NT2/D1 (cell line): ENCODE measurements around the gene CFAP410.
"Not testable (repeated sequence)": the region's sequence is repeated elsewhere in the genome, so short reads cannot be mapped to it uniquely, and the experiment has no call there.

Source experiments
- DNase-seq: peaks from one replicate; pipeline ENCODE4 v3.0.0-alpha.2; 2011; ENCODE audit warnings: low read depth, low spot score
- H3K27me3 ChIP-seq: 2 replicates; pipeline ENCODE4 v1.6.0; 2011; ENCODE audit warnings: mild to moderate bottlenecking; ENCODE audit not compliant: insufficient read length, insufficient read depth
- H3K36me3 ChIP-seq: 2 replicates; pipeline ENCODE4 v1.6.1; 2011; ENCODE audit warnings: mild to moderate bottlenecking, low read length, mixed read lengths; ENCODE audit not compliant: insufficient read depth, insufficient read length
- H3K4me1 ChIP-seq: 2 replicates; pipeline ENCODE4 v1.5.1; 2011; ENCODE audit not compliant: insufficient read depth, insufficient read length
- H3K4me3 ChIP-seq: 2 replicates; pipeline ENCODE4 v1.5.1; 2011; ENCODE audit warnings: low read depth; ENCODE audit not compliant: insufficient read length
- H3K9ac ChIP-seq: 2 replicates; pipeline ENCODE4 v1.6.0; 2011; ENCODE audit warnings: low read depth; ENCODE audit not compliant: insufficient read length
- H3K9me3 ChIP-seq: 2 replicates; pipeline ENCODE4 v1.5.1; 2011; ENCODE audit warnings: mild to moderate bottlenecking, low read length; ENCODE audit not compliant: insufficient read depth
- SUZ12 ChIP-seq: IDR thresholded peaks from 2 replicates; pipeline ENCODE4 v1.6.1; 2011; ENCODE audit not compliant: insufficient read length, insufficient read depth; ENCODE audit errors: extremely low read depth
- YY1 ChIP-seq: IDR thresholded peaks from 2 replicates; pipeline ENCODE4 v1.6.1; 2011; ENCODE audit not compliant: insufficient read length, insufficient read depth
- ZNF274 ChIP-seq: IDR thresholded peaks from 2 replicates; pipeline ENCODE4 v1.6.1; 2011; ENCODE audit warnings: mild to moderate bottlenecking, low read depth, low read length

CFAP410 gene

DNA sequence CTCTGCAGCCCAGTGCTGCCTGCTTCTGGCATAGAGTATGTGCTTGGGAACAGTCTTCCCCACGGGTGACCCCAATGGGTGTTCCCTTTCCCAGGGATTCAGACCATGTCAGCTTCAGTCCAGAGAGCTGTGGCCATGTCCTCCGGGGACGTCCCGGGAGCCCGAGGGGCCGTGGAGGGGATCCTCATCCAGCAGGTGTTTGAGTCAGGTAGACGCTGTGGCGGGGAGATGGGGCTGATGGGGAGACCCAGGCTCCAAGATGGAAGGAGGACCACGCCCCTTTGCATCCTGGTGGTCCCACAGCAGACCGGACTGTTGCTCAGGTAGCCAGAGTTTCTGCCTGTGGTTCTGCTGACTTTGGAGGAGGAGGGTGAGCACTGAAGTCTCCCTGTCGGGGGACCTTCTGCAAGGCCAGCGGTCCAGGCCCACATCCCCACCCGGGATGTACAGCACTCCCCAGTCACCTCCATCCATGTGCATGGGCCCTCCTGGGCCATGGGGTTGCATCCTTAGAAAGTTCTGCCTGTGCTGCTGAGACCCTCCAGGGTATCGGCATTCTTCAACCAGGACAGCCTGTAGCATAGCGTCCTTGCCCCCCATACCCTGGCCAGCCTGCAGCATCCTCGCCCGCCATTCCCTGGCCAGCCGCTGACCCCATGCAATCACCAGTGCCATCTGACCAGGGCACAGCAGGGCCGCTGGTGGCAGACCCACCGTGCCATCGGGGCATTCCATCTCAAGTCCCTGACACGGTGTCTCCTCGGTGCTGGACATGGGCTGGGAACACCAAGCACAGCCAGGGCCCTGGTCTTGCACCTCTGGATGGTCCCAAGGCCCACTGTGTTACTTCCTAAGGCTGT, 50.7 kb downstream of the CFAP410 start:
- Histone ChIP-seq H3K4me1 (peaks cover 40% of the 10 kb centered on the region), H3K9ac (no peak overlapping the region), H3K9me3 (no peaks in the 10 kb centered on the region), H3K27me3 (peaks cover 4% of the 10 kb centered on the region), H3K36me3 (no peaks in the 10 kb centered on the region), H3K4me3 (no peak overlapping the region)
- TF ChIP-seq YY1 (no peak), ZNF274 (no peak), SUZ12 (no peak)
- no peak for DNase-seq

DNA sequence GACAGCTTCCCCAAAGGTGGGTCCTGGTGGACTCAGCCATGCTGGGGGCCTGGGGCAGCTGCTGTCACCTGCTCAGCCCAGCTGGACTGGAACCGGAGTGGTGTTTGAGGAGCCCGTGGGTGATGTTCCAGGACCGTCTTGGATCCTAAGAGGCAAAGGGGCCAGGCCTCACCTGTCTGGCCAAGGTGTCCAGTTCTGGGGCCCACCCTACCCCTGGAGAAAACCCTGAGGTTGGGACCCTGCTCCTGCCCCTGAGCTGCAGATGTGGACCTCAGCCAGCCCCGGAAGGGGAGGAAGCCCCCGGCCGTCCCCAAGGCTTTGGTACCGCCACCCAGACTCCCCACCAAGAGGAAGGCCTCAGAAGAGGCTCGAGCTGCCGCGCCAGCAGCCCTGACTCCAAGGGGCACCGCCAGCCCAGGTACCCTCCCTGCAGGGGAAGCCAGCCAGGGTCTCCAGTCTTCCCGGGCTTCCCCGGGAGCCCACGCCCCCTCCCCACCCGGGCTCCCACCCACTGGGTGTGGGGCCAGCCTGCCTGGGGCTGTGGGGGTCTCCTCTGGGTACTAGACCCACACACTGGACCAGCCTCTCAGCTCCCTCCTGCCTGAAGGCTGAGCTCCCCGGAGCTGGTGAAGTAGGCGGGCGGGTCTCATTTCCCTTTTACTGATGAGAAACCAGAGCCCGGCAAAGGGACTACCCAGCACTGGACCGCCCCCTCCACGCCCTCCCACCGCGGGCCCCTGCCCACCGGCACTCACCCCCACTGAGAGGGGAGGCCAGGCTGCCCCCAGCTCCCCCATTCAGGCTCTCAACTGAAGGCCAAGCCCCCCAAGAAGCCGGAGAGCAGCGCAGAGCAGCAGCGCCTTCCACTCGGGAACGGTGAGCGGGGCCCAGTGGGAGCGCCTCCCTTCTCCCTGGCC, 52.2 kb downstream of the CFAP410 start:
- peak overlapping the region; percentile 47 for H3K9ac ChIP-seq
- no peak for DNase-seq
- TF ChIP-seq SUZ12 (no peak), ZNF274 (no peak), YY1 (no peak)

DNA sequence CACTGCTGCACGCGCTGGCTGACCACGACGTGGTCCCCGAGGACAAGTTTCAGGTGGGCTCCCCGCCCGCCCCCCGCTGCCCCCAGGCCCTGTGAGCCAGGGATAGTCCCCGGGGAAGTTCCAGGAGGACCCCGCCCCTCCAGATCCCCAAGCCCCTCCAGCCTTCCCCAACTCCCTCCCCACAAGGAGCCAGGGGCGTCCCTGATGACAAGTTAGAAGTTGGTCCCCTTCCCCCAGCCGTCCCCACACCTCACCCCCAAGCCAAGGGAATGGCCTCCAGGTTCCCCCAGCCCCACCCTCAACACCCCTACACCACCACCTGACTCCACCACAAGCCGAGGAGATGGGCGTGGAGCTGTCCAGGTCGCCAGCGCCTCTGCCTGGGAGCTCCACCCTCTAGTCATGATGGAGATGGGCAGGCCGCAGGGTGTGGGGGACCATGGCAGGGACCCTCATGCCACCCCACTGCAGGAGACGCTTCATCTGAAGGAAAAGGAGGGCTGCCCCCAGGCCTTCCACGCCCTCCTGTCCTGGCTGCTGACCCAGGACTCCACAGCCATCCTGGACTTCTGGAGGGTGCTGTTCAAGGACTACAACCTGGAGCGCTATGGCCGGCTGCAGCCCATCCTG, 53.0 kb downstream of the CFAP410 start:
- Histone ChIP-seq H3K4me1 (peaks cover 47% of the 10 kb centered on the region), H3K4me3 (no peak overlapping the region)
- TF ChIP-seq YY1 (no peak), SUZ12 (no peak), ZNF274 (no peak)

More for the DNA sequence above, 52.2 kb downstream of the CFAP410 start:
- Histone ChIP-seq H3K36me3 (no peaks in the 10 kb centered on the region), H3K4me3 (no peak overlapping the region), H3K4me1 (peaks cover 41% of the 10 kb centered on the region), H3K27me3 (peaks cover 4% of the 10 kb centered on the region), H3K9me3 (no peaks in the 10 kb centered on the region)

DNA sequence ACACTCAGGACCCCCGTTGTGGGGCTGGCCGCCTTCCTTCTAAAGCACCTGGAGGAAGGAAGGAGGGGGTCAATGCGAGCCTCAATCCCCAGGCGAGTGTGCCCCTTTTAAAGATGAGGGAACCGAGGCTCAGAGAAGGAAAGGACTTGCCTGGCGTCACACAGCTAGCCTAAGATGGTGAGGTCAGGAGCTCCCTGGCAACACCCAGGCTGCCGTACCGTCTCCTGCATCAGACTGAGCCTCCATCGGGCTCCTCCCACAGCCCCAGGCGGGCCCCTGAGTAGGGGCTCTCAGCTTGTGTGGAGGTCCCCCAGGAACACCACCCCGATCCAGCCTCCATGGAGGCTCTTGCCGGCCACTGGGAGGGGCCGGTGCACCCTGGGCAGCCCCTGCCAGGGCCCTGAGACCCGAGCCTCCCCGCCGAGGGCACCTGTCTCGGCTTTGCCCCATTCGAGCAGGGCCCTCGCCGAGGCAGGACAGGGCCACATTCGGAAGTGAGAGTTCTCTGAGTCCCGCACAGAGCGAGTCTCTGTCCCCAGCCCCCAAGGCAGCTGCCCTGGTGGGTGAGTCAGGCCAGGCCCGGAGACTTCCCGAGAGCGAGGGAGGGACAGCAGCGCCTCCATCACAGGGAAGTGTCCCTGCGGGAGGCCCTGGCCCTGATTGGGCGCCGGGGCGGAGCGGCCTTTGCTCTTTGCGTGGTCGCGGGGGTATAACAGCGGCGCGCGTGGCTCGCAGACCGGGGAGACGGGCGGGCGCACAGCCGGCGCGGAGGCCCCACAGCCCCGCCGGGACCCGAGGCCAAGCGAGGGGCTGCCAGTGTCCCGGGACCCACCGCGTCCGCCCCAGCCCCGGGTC, 53.8 kb downstream of the CFAP410 start, which contains the start of gene AIRE:
TSS of gene AIRE (plus strand) at position 739 of the 855 bp plus-strand sequence. CDS start 131 bp downstream, outside the sequence.
- H3K27me3 ChIP-seq, result peaks cover 4% of the 10 kb centered on the region
- H3K9ac ChIP-seq, result peak within 1 kb of the TSS; percentile 22
- DNase-seq, result no peak
- no peaks in the 10 kb centered on the region for H3K36me3 ChIP-seq
- no peaks in the 10 kb centered on the region for H3K9me3 ChIP-seq
- no peak for TF ChIP-seq SUZ12
- TF ChIP-seq ZNF274, result no peak
- no peak for TF ChIP-seq YY1
- no peak within 1 kb of the TSS for H3K4me3 ChIP-seq
- H3K4me1 ChIP-seq, result peaks cover 47% of the 10 kb centered on the region

More for the DNA sequence above, 53.0 kb downstream of the CFAP410 start:
- Histone ChIP-seq H3K9me3 (no peaks in the 10 kb centered on the region), H3K9ac (no peak overlapping the region), H3K27me3 (peaks cover 4% of the 10 kb centered on the region), H3K36me3 (no peaks in the 10 kb centered on the region)
- DNase-seq, result no peak

DNA sequence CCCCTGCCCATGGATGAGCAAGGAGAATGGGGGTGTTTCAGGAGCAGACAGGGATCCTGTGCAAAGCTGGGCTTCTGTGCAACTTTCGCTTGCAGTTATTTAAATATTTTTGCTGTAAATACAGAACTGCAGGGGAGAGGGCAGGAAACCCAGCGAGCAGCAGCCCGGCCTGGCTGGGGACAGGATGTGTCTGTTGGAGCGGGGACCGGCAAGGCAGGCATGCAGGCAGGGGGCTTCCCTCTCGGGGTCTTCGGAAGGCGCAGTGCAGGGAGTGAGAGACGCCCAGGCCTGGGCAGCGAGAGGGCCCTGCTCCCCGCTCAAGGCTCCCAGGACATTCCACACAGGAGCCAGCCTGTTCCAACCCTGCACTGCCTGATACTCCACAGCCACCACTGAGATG, 55.2 kb downstream of the CFAP410 start:
- H3K4me3 ChIP-seq, result no peak overlapping the region
- TF ChIP-seq SUZ12, result no peak
- TF ChIP-seq ZNF274, result no peak
- no peak for TF ChIP-seq YY1
- no peaks in the 10 kb centered on the region for H3K36me3 ChIP-seq
- peaks cover 4% of the 10 kb centered on the region for H3K27me3 ChIP-seq
- peaks cover 49% of the 10 kb centered on the region for H3K4me1 ChIP-seq
- peak overlapping the region; percentile 71 for H3K9ac ChIP-seq
- H3K9me3 ChIP-seq, result no peaks in the 10 kb centered on the region
- DNase-seq, result no peak

DNA sequence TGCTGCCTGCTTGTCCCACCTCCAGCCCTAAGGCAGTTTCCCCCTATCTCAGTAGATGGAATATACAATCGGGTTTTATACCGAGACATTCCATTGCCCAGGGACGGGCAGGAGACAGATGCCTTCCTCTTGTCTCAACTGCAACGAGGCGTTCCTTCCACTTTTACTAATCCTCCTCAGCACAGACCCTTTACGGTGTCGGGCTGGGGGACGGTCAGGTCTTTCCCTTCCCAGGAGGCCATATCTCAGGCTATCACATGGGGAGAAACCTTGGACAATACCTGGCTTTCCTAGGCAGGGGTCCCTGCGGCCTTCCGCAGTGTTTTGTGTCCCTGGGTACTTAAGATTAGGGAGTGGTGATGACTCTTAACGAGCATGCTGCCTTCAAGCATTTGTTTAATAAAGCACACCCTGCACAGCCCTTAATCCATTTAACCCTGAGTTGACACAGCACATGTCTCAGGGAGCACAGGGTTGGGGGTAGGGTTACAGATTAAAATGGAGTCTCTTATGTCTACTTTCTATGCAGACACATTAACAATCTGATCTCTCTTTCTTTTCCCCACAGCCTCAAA, 55.9 kb downstream of the CFAP410 start:
- H3K4me3 ChIP-seq, DNase-seq, H3K27me3 ChIP-seq, H3K9me3 ChIP-seq, H3K9ac ChIP-seq, H3K36me3 ChIP-seq: not testable (repeated sequence)
- peaks cover 49% of the 10 kb centered on the region for H3K4me1 ChIP-seq
